HCT116 (cell line): ENCODE data around the gene TMEM60.

ENCODE experiments used
- CEBPB ChIP-seq: IDR thresholded peaks from 2 replicates; pipeline ENCODE4 v1.6.1; 2012; ENCODE audit warnings: low read depth
- EZH2 ChIP-seq: fragments of 200-600 bp; sonication (generic); IDR thresholded peaks from 2 replicates; pipeline ENCODE4 v1.6.1; 2017; ENCODE audit warnings: antibody characterized with exemption, mixed run types
- EZH2phosphoT487 ChIP-seq: fragments of 200-600 bp; IDR thresholded peaks from 2 replicates; pipeline ENCODE4 v1.6.1; 2018; ENCODE audit warnings: antibody characterized with exemption, borderline replicate concordance
- POLR2A ChIP-seq: IDR thresholded peaks from 2 replicates; pipeline ENCODE4 v1.7.0; 2011; ENCODE audit warnings: borderline replicate concordance; ENCODE audit not compliant: insufficient read depth, insufficient read length; ENCODE audit errors: extremely low read depth
- RAD21 ChIP-seq: IDR thresholded peaks from 2 replicates; pipeline ENCODE4 v1.6.1; 2012; ENCODE audit warnings: low read depth, mild to moderate bottlenecking
- ZFX ChIP-seq: fragments of 450-650 bp; IDR thresholded peaks from 2 replicates; pipeline ENCODE4 v1.6.1; 2017
- TF ChIP-seq, protein P1 (sequence below): IDR thresholded peaks from 2 replicates; pipeline ENCODE4 v1.6.1; 2011; ENCODE audit warnings: mild to moderate bottlenecking, low read length, moderate library complexity; ENCODE audit not compliant: insufficient replicate concordance; ENCODE audit errors: extremely low read depth
- TF ChIP-seq, protein P2 (sequence below), 3 experiments: fragments of 200-600 bp in 1 of 3; sonication (generic) in 1 of 3; IDR thresholded peaks in 2 of 3; conservative IDR thresholded peaks in 1 of 3; 2 replicates each; pipeline ENCODE4 v1.5.1; 2012 to 2017; ENCODE audit warnings: low read depth in 2 of 3, low read length in 2 of 3, antibody characterized with exemption in 1 of 3, borderline replicate concordance in 1 of 3, control low read depth in 1 of 3, mild to moderate bottlenecking in 1 of 3, mixed read lengths in 1 of 3, mixed run types in 1 of 3, moderate library complexity in 1 of 3; ENCODE audit not compliant: insufficient read depth in 1 of 3

DNA sequence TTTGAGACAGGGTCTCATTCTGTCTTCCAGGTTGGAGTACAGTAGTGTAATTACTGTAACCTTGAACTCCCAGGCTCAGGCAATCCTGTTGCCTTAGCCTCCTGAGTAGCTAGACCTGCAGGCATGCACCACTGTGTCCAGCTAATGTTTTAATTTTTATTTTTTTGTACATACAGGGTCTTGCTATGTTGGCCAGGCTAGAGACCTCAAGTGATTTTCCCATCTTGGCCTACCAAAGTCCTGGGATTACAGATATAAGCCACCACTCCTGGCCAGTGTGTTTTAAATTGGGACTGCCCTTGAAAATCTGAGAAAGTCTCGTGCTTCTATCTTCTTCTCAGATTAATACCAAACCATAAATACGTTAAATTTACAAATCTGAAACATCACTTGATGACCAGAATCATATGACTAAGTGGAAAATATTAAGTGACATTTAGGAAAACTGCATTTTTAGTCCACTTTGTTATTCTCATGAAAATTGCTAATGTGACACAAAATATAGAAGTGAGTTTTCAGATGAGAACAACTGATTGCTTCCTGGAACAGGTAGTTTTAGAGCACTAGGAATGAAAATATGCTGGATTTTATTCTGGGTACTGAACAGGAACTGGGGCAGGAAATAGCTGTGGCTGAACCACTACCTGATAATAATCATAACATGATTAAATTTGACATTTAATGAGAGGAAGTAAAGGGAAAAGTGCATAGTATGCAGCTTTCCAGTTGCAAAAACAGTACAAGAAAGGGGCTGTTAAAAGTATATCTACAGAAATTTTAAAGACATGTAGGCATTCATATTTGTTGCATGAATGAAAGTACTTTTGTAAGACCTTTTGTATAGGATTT lies 4.5 kb upstream of the TMEM60 start:
- TF ChIP-seq, protein P1, sequence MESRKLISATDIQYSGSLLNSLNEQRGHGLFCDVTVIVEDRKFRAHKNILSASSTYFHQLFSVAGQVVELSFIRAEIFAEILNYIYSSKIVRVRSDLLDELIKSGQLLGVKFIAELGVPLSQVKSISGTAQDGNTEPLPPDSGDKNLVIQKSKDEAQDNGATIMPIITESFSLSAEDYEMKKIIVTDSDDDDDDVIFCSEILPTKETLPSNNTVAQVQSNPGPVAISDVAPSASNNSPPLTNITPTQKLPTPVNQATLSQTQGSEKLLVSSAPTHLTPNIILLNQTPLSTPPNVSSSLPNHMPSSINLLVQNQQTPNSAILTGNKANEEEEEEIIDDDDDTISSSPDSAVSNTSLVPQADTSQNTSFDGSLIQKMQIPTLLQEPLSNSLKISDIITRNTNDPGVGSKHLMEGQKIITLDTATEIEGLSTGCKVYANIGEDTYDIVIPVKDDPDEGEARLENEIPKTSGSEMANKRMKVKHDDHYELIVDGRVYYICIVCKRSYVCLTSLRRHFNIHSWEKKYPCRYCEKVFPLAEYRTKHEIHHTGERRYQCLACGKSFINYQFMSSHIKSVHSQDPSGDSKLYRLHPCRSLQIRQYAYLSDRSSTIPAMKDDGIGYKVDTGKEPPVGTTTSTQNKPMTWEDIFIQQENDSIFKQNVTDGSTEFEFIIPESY = no peak
- no peak for TF ChIP-seq EZH2phosphoT487
- no peak for TF ChIP-seq POLR2A
- TF ChIP-seq, protein P2, sequence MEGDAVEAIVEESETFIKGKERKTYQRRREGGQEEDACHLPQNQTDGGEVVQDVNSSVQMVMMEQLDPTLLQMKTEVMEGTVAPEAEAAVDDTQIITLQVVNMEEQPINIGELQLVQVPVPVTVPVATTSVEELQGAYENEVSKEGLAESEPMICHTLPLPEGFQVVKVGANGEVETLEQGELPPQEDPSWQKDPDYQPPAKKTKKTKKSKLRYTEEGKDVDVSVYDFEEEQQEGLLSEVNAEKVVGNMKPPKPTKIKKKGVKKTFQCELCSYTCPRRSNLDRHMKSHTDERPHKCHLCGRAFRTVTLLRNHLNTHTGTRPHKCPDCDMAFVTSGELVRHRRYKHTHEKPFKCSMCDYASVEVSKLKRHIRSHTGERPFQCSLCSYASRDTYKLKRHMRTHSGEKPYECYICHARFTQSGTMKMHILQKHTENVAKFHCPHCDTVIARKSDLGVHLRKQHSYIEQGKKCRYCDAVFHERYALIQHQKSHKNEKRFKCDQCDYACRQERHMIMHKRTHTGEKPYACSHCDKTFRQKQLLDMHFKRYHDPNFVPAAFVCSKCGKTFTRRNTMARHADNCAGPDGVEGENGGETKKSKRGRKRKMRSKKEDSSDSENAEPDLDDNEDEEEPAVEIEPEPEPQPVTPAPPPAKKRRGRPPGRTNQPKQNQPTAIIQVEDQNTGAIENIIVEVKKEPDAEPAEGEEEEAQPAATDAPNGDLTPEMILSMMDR (IDR thresholded peaks at IDR 0.05 in 2 of 3, conservative IDR thresholded peaks at IDR 0.05 in 1 of 3; ENCODE audit: borderline replicate concordance in 1 of 3, insufficient read depth in 1 of 3, low read depth in 2 of 3, low read length in 2 of 3) = no peak
- no peak for TF ChIP-seq ZFX
- no peak for TF ChIP-seq RAD21
- TF ChIP-seq CEBPB = no peak
- no peak for TF ChIP-seq EZH2
